ENCODE results near the gene EVPL.

The EVPL gene

DNA sequence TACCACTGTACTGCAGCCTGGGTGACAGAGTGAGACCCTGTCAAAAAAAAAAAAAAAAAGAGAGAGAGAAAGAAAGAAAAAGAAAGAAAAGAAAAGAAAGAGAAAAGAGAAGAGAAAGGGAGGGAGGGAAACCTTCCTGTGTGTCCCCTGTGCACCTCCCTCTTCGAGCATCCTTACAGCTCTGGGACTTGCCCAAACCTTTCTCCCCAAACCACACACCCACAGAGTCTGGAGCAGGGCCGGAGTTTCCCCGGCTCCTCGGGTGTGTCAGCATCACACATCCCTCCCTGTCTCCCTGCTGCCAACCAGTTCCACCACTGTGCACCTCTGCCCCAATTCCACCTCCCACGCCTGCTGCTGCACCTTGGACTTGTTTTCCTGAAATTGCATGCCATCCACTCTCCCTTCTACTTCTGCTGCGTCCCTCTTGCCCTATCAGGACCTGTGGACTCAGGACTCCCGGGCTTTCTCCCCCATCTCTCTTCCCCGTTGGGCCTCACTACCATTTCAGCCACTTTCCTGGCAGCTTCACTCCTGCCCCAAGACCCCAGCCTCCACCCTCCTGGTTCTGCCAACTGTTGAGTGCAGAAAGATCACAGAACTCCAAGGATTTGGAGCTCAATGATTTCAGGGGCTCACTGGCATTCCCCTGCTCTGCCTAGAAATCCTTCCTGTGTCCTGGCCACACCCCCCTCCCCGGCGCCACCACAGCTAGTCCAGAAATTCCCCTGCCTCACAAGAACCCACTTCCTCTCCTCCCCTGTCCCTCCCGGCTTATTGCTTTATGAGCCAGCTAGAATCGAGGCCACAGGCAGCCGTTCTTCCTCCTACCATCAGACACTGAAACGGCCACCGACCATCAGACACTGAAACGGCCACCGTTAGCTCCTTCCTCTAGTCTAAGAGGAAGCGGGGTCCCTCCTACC is 30.2 kb downstream of the EVPL start:
- H3K4me1 Mint-ChIP-seq: peaks cover 15% of the 10 kb centered on the region
- no peaks in the 10 kb centered on the region for H3K9me3 Mint-ChIP-seq
- H3K36me3 Mint-ChIP-seq: peaks cover 1% of the 10 kb centered on the region
- H3K27ac Mint-ChIP-seq: peak overlapping the region; percentile 73
- H3K4me3 Mint-ChIP-seq: peak overlapping the region; percentile 32
- H3K27me3 Mint-ChIP-seq: no peaks in the 10 kb centered on the region

- Mint-ChIP-seq H3K9me3 (no peaks in the 10 kb centered on the region), H3K27me3 (no peaks in the 10 kb centered on the region), H3K4me1 (peaks cover 15% of the 10 kb centered on the region), H3K4me3 (no peak overlapping the region), H3K27ac (no peak overlapping the region), H3K36me3 (peaks cover 4% of the 10 kb centered on the region)
Observed at GRCh38 chr17:75995385-75995925, 31.7 kb downstream of the EVPL start.

- Mint-ChIP-seq H3K36me3 (peaks cover 4% of the 10 kb centered on the region), H3K4me1 (peaks cover 15% of the 10 kb centered on the region), H3K27me3 (no peaks in the 10 kb centered on the region)
Observed at GRCh38 chr17:75994802-75995370, 32.2 kb downstream of the EVPL start.

GRCh38 chr17:75991396-75991795 is 35.7 kb downstream of the EVPL start:
- H3K36me3 Mint-ChIP-seq: peaks cover 4% of the 10 kb centered on the region
- H3K27ac Mint-ChIP-seq: no peak overlapping the region

More at GRCh38 chr17:75994802-75995370, 32.2 kb downstream of the EVPL start:
- Mint-ChIP-seq H3K27ac (no peak overlapping the region), H3K4me3 (no peak overlapping the region), H3K9me3 (no peaks in the 10 kb centered on the region)

DNA sequence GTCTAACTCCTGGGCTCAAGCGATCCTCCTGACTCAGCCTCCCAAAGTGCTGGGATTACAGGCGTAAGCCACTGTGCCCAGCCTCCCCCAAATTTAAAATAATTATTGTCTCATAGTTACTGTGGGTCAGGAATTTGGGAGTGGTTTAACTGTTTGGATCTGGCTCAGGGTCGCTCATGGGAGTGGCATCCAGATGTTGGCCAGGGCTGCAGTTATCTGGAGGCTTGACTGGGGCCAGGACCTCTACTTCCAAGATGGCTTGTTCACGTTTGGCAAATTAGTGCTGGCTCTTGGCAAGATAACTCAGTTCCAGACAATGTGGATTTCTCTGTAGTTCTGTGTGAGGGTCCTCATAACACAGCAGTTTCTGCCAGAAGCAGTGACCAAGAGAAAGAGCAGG is 40.1 kb downstream of the EVPL start:
- Mint-ChIP-seq H3K9me3 (no peaks in the 10 kb centered on the region), H3K36me3 (peaks cover 3% of the 10 kb centered on the region), H3K4me3 (no peak overlapping the region), H3K27me3 (no peaks in the 10 kb centered on the region), H3K4me1 (no peaks in the 10 kb centered on the region), H3K27ac (no peak overlapping the region)

More at GRCh38 chr17:75991396-75991795, 35.7 kb downstream of the EVPL start:
- H3K9me3 Mint-ChIP-seq: no peaks in the 10 kb centered on the region
- H3K27me3 Mint-ChIP-seq: no peaks in the 10 kb centered on the region
- H3K4me3 Mint-ChIP-seq: no peak overlapping the region
- H3K4me1 Mint-ChIP-seq: peaks cover under 1% of the 10 kb centered on the region

GRCh38 chr17:75985986-75986385 is 41.1 kb downstream of the EVPL start:
- no peak overlapping the region for H3K4me3 Mint-ChIP-seq
- no peaks in the 10 kb centered on the region for H3K9me3 Mint-ChIP-seq
- no peaks in the 10 kb centered on the region for H3K36me3 Mint-ChIP-seq
- no peak overlapping the region for H3K27ac Mint-ChIP-seq
- peaks cover 2% of the 10 kb centered on the region for H3K4me1 Mint-ChIP-seq
- no peaks in the 10 kb centered on the region for H3K27me3 Mint-ChIP-seq

- H3K4me3 Mint-ChIP-seq: no peak overlapping the region
- no peak overlapping the region for H3K27ac Mint-ChIP-seq
- H3K36me3 Mint-ChIP-seq: peaks cover 2% of the 10 kb centered on the region
- peaks cover 19% of the 10 kb centered on the region for H3K4me1 Mint-ChIP-seq
- no peaks in the 10 kb centered on the region for H3K9me3 Mint-ChIP-seq
- no peaks in the 10 kb centered on the region for H3K27me3 Mint-ChIP-seq
Observed at GRCh38 chr17:75983501-75984181, 43.5 kb downstream of the EVPL start.

DNA sequence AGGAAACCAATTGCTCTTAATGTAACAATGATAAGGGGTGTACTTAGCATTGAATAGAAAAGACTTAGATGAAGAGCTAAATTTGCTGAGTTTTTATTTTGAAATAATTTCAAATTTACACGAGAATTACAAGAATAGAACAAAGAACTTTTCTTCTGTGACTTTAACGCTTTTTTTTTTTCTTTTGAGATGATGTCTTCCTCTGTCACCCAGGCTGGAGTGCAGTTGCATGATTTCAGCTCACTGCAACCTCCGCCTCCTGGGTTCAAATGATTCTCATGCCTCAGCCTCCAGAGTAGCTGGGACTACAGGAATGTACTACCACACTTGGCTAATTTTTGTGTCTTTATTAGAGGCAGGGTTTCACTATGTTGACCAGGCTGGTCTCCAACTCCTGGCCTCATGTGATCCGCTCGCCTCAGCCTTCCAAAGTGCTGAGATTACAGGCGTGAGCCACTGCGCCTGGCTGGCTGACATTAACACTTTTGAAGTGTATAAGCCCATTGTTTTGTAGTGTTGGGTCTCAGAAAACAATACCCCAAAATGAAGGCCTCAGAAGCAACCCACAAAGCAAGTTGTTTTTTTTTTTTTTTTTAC is 46.0 kb downstream of the EVPL start:
- Mint-ChIP-seq H3K36me3 (peaks cover 4% of the 10 kb centered on the region), H3K27me3 (no peaks in the 10 kb centered on the region), H3K27ac (peak overlapping the region; percentile 23), H3K9me3 (no peaks in the 10 kb centered on the region), H3K4me3 (peak overlapping the region; percentile 99), H3K4me1 (peaks cover 34% of the 10 kb centered on the region)

GRCh38 chr17:75980188-75981018 is 46.7 kb downstream of the EVPL start:
- peaks cover 41% of the 10 kb centered on the region for H3K4me1 Mint-ChIP-seq
- peak overlapping the region; percentile 99 for H3K4me3 Mint-ChIP-seq
- H3K36me3 Mint-ChIP-seq: peaks cover 4% of the 10 kb centered on the region
- H3K9me3 Mint-ChIP-seq: no peaks in the 10 kb centered on the region
- H3K27ac Mint-ChIP-seq: peak overlapping the region; percentile 65
- no peaks in the 10 kb centered on the region for H3K27me3 Mint-ChIP-seq

DNA sequence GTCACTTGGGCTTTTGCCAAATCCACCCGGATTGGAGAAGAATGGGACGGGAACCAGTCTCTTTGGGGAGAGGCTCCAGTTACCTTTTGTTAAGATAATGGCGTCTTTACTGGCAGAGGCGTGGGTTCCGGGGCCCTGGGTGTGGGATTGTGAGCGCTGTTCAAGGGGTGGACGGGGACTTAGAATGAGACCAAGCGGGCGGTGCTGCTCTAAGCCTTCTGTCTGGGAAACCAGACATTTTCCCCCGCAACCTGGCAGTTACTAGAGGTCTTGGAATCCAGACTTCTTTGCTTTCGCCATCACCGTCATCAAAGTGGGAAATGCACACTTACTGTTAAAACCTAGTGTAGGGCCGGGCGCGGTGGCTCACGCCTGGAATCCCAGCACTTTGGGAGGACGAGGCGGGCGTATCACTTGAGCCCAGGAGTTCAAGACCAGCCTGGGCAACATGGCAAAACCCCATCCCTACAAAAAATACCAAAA is 47.4 kb downstream of the EVPL start:
- Mint-ChIP-seq H3K27me3 (no peaks in the 10 kb centered on the region), H3K36me3 (peaks cover 4% of the 10 kb centered on the region), H3K4me3 (peak overlapping the region; percentile 99), H3K4me1 (peaks cover 41% of the 10 kb centered on the region), H3K9me3 (no peaks in the 10 kb centered on the region), H3K27ac (peak overlapping the region; percentile 100)

DNA sequence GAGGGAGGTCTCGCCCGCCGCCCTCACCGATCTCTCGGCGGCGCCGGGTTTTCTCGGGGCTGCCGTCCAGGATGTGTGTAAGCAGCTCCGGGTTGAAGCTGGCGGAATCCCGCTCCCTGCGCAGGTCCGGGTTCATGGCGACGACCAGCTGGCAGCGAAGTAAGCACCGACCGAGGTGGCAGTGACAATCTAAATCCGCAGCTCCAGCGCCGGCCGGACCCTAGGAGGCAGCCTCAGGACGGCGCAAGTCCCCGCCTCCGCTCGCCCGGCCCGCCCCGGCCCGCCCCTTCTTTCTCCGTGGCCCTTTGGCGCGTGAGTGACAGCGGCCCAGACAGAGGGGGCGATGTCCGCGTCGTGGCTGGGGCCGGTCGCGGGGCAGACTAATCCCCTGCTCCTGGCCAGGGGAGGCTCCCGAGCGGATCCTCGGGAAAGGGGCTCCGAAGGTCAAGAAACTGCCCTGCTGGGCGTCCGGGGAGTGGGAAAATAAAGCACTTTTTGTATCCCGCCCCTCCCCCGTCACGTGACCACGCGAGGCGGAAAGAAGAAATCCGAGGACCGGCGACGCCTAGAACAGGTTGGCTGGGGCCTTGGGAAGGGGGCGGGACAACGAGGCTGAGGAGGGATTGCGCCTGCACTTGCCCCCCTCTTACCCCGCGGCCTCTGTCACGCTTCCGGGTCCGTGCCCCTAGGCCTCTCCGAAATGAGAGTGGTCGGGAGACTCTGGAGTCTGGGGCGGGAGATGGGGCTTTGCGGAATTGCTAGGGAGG is 48.0 kb downstream of the EVPL start, which contains the start of the genes ACOX1 and TEN1:
Gene ACOX1, minus strand, starts transcription at position 229 of the 767 bp plus-strand sequence. Its CDS starts 93 bp downstream, at position 136.
Gene TEN1, plus strand, starts transcription at position 303 of the 767 bp plus-strand sequence. CDS start 6,953 bp downstream, outside the sequence.
- peak within 1 kb of the TSS; percentile 99 for H3K4me3 Mint-ChIP-seq
- peak within 1 kb of the TSS; percentile 100 for H3K27ac Mint-ChIP-seq
- H3K36me3 Mint-ChIP-seq: peaks cover 4% of the 10 kb centered on the region
- H3K4me1 Mint-ChIP-seq: peaks cover 42% of the 10 kb centered on the region
- H3K9me3 Mint-ChIP-seq: no peaks in the 10 kb centered on the region
- H3K27me3 Mint-ChIP-seq: no peaks in the 10 kb centered on the region

DNA sequence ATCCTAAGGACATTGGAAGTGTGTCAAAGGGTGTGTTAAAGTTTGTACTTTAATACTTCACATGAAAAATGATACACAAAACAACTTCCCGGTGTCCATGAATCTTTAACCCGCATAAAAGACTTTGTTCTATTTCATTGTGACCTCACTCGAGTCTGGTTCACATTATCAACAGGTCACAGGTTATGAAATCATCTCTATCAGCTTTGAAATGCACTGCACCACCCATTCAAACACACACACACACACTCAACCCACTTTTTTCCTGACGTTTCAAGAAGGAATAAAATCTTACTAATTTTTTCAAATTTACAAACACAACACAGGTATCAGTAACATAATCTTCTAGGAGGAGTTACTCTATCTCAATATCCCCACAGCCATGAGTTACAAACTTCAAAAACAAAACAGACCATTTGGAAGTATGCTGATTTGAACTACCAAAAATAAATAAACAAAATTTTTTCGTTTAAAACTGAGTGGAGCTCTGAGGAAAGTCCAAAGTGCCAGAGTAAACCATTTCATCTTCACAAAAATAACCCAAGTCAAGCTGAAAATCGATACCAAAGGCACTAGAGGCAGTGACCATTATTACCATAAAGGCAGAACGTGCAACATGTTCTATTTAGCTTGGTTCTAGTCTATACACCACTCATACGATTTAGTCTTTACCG is 50.8 kb downstream of the EVPL start:
- peak overlapping the region; percentile 40 for H3K4me3 Mint-ChIP-seq
- no peaks in the 10 kb centered on the region for H3K9me3 Mint-ChIP-seq
- no peaks in the 10 kb centered on the region for H3K27me3 Mint-ChIP-seq
- H3K36me3 Mint-ChIP-seq: peaks cover 10% of the 10 kb centered on the region
- H3K4me1 Mint-ChIP-seq: peaks cover 62% of the 10 kb centered on the region
- H3K27ac Mint-ChIP-seq: peak overlapping the region; percentile 61

DNA sequence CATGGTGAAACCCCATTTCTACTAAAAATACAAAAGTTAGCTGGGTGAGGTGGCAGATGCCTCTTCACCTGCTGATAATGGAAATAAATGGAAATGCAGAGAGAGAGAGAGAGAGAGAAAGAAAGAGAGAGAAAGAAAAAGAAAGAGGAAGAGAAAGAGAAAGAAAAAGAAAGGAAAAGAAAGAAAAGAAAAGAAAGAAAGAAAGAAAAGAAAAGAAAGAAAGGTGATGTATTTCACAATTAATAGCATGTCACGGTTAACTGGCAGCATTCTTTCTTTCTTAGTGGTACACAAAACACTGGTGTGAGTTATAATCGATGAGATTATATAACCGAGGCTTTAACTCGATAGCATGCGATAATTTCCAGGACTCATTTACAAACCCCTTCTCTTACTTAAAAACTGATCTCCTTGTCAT is 51.3 kb downstream of the EVPL start:
- H3K4me3 Mint-ChIP-seq: peak overlapping the region; percentile 36

More for the DNA sequence above, 51.3 kb downstream of the EVPL start:
- Mint-ChIP-seq H3K36me3 (peaks cover 10% of the 10 kb centered on the region), H3K4me1 (peaks cover 58% of the 10 kb centered on the region), H3K27ac (peak overlapping the region; percentile 95), H3K27me3 (no peaks in the 10 kb centered on the region), H3K9me3 (no peaks in the 10 kb centered on the region)

Data from activated naive CD4-positive, alpha-beta T cell treated with anti-CD3 and anti-CD28 coated beads, Interleukin-2, amount 50 U/mL, for 24 hours (primary cell).